ENCODE data around the gene OTX2. TPM values are rescaled to one million over a fixed set of nuclear protein-coding genes. Genes with fewer than 3 reads are reported as not detected.

OTX2 gene
- total and polyA plus RNA-seq, 2 of the 4 experiments (the other 2 are of a cell fraction) = not detected

- H4K20me1 ChIP-seq (ENCODE audit: insufficient read depth, low read length) = no peaks in the 10 kb centered on the region
- no peak overlapping the region for H2BK5ac ChIP-seq (ENCODE audit: low read depth, low read length, poor library complexity, severe bottlenecking)
- H3K36me3 ChIP-seq (ENCODE audit: control insufficient read depth, insufficient read depth, low read length) = no peaks in the 10 kb centered on the region
- peaks cover 63% of the 10 kb centered on the region for H3K27me3 ChIP-seq (ENCODE audit: control insufficient read depth, insufficient read depth, low read length)
- H3K18ac ChIP-seq (ENCODE audit: low read depth, low read length) = no peak overlapping the region
- ATAC-seq (ENCODE audit: low read depth) (no peak), DNase-seq (no peak)
- no peak overlapping the region for H4K8ac ChIP-seq (ENCODE audit: low read depth in 2 of 2, low read length in 2 of 2)
- ChIA-PET CTCF (no interaction called here), POLR2A (ENCODE audit: unreplicated experiment) (no interaction called here)
- WGBS, 2 experiments (ENCODE audit: extremely low coverage in 2 of 2, insufficient read length in 1 of 2) = no CpG with 5 or more reads among the region's 4 CpGs
- H3K9me3 ChIP-seq (ENCODE audit: control insufficient read depth, insufficient read depth, low read length) = peaks cover 6% of the 10 kb centered on the region; the same call in 1 of the 2 replicates
- no peak overlapping the region for H3K4ac ChIP-seq (ENCODE audit: low read depth, low read length)
- no peak overlapping the region for H3K4me2 ChIP-seq (ENCODE audit: low read depth, low read length)
- no peak overlapping the region for H2AK5ac ChIP-seq (ENCODE audit: low read depth, low read length)
- dilution Hi-C loops (cut with HindIII; ENCODE audit: low sequenced_read_pairs, unreplicated experiment) = no loop called here
- no peak overlapping the region for H3K9ac ChIP-seq (ENCODE audit: low read depth, low read length)
- TF ChIP-seq POLR2A (IDR thresholded peaks at IDR 0.05; ENCODE audit: low read depth, low read length) (no peak), CTCF (conservative IDR thresholded peaks at IDR 0.05; ENCODE audit: low read depth, low read length) (no peak), FOS (IDR thresholded peaks at IDR 0.05; ENCODE audit: low read depth, low read length) (no peak), RFX5 (IDR thresholded peaks at IDR 0.05; ENCODE audit: low read depth, low read length) (no peak), SMC3 (IDR thresholded peaks at IDR 0.05; ENCODE audit: low read depth, low read length) (no peak), BHLHE40 (IDR thresholded peaks at IDR 0.05; ENCODE audit: low read depth, low read length) (no peak), MAZ (IDR thresholded peaks at IDR 0.05; ENCODE audit: borderline replicate concordance, low read depth, low read length) (no peak), USF2 (IDR thresholded peaks at IDR 0.05; ENCODE audit: low read depth, low read length) (no peak), MAFK (IDR thresholded peaks at IDR 0.05; ENCODE audit: low read depth, low read length) (no peak), ELK1 (IDR thresholded peaks at IDR 0.05; ENCODE audit: borderline replicate concordance, low read depth, low read length) (no peak)
- H2BK120ac ChIP-seq (ENCODE audit: low read depth, low read length) = no peak overlapping the region
- no peak overlapping the region for H2AFZ ChIP-seq (replicated peaks; ENCODE audit: low read length, poor library complexity)
- no TSS peak for BruUV-seq (replicated peaks)
- no peak overlapping the region for H3K23ac ChIP-seq (ENCODE audit: low read depth, low read length)
- in situ Hi-C loops (cut with MboI; ENCODE audit: low sequenced_read_pairs) = no loop called here
- H4K91ac ChIP-seq (ENCODE audit: insufficient read depth, low read depth, low read length) = no peak overlapping the region
- H3K27ac ChIP-seq (ENCODE audit: insufficient read depth, low read length) = no peak overlapping the region
- H3K4me1 ChIP-seq (ENCODE audit: control insufficient read depth, insufficient read depth, low read length) = no peaks in the 10 kb centered on the region
- H4K5ac ChIP-seq (ENCODE audit: low read depth, low read length) = no peak overlapping the region
- no peaks in the 10 kb centered on the region for H3K9me1 ChIP-seq (ENCODE audit: insufficient read depth, low read length)
- intact Hi-C loops (cut with micrococcal nuclease) = no loop called here
- no peak overlapping the region for H2BK15ac ChIP-seq (ENCODE audit: low read depth, low read length)
- no peak overlapping the region for H3K56ac ChIP-seq (ENCODE audit: extremely low read depth, insufficient read depth, low read length)
- H3K79me1 ChIP-seq (ENCODE audit: low read depth in 1 of 2, low read length in 2 of 2) = no peaks in the 10 kb centered on the region
- no peak overlapping the region for H3K14ac ChIP-seq (replicated peaks; ENCODE audit: low read depth, low read length)
- H2AK9ac ChIP-seq (replicated peaks; ENCODE audit: low read depth, low read length, poor library complexity) = no peak overlapping the region
- no peak overlapping the region for H3K4me3 ChIP-seq (ENCODE audit: insufficient read depth, low read depth, low read length)
- no peak overlapping the region for H2BK20ac ChIP-seq (ENCODE audit: low read depth, low read length)
Measured at GRCh38 chr14:56796259-56796658, 14.0 kb downstream of the OTX2 start.

Measured in IMR-90 (cell line).